Choroid plexus epithelial cell (primary cell): Measurements from ENCODE around the gene RNU1-3.
"Not testable (repeated sequence)": the region's sequence is repeated elsewhere in the genome, so short reads cannot be mapped to it uniquely, and the experiment has no call there.

Experiments used
- DNase-seq: peaks from one replicate; pipeline ENCODE4 v3.0.0-alpha.2; 2010; ENCODE audit warnings: low read depth
- H3K4me3 ChIP-seq: 2 replicates; pipeline ENCODE4 v1.5.1; 2011; ENCODE audit warnings: low read depth, mild to moderate bottlenecking, control low read depth, low read length, moderate library complexity
- CTCF ChIP-seq: conservative IDR thresholded peaks from 2 replicates; pipeline ENCODE4 v1.5.1; 2011; ENCODE audit warnings: low read depth, mild to moderate bottlenecking, control low read depth, inconsistent platforms, low read length, moderate library complexity

The RNU1-3 gene

GRCh38 chr1:16637941-16638778 lies 28.6 kb downstream of the RNU1-3 start:
- DNase-seq, H3K4me3 ChIP-seq: not testable (repeated sequence)

GRCh38 chr1:16636551-16637195 lies 30.1 kb downstream of the RNU1-3 start:
- not testable (repeated sequence) for DNase-seq, H3K4me3 ChIP-seq

- H3K4me3 ChIP-seq, DNase-seq: not testable (repeated sequence)
Observed at GRCh38 chr1:16635959-16636358, 30.8 kb downstream of the RNU1-3 start.

- not testable (repeated sequence) for DNase-seq
Observed at GRCh38 chr1:16633540-16634282, 33.0 kb downstream of the RNU1-3 start.

GRCh38 chr1:16632044-16632850 lies 34.5 kb downstream of the RNU1-3 start:
- not testable (repeated sequence) for H3K4me3 ChIP-seq, DNase-seq

More at GRCh38 chr1:16633540-16634282, 33.0 kb downstream of the RNU1-3 start:
- H3K4me3 ChIP-seq: not testable (repeated sequence)

GRCh38 chr1:16631248-16632043 lies 35.3 kb downstream of the RNU1-3 start:
- no peak for TF ChIP-seq CTCF
- no peak overlapping the region for H3K4me3 ChIP-seq
- DNase-seq: no peak

- DNase-seq: no peak
- no peak for TF ChIP-seq CTCF
- H3K4me3 ChIP-seq: no peak overlapping the region
Observed at GRCh38 chr1:16630661-16631247, 36.0 kb downstream of the RNU1-3 start.

- DNase-seq, H3K4me3 ChIP-seq: not testable (repeated sequence)
Observed at GRCh38 chr1:16629916-16630530, 36.7 kb downstream of the RNU1-3 start.

- TF ChIP-seq CTCF: no peak
- no peak overlapping the region for H3K4me3 ChIP-seq
- DNase-seq: no peak
Observed at GRCh38 chr1:16628361-16629111, 38.2 kb downstream of the RNU1-3 start.

- H3K4me3 ChIP-seq, DNase-seq: not testable (repeated sequence)
Observed at GRCh38 chr1:16626409-16626983, 40.3 kb downstream of the RNU1-3 start.
